Activated naive CD8-positive, alpha-beta T cell (primary cell): ENCODE data around the gene AKR1C2.
"Not testable (repeated sequence)": the region's sequence is repeated elsewhere in the genome, so short reads cannot be mapped to it uniquely, and the experiment has no call there.

Source experiments
- H3K27ac Mint-ChIP-seq: one replicate; pipeline ENCODE4 v1.8.0; 2021; ENCODE audit warnings: mixed read lengths
- H3K27me3 Mint-ChIP-seq: one replicate; pipeline ENCODE4 v1.8.0; 2021; ENCODE audit warnings: mixed read lengths
- H3K36me3 Mint-ChIP-seq: one replicate; pipeline ENCODE4 v1.8.0; 2021; ENCODE audit warnings: mixed read lengths
- H3K4me1 Mint-ChIP-seq: one replicate; pipeline ENCODE4 v1.8.0; 2021; ENCODE audit warnings: low read depth, mixed read lengths
- H3K4me3 Mint-ChIP-seq: one replicate; pipeline ENCODE4 v1.8.0; 2021; ENCODE audit warnings: mild to moderate bottlenecking, mixed read lengths
- H3K9me3 Mint-ChIP-seq: one replicate; pipeline ENCODE4 v1.8.0; 2021; ENCODE audit warnings: low read depth, mixed read lengths

AKR1C2 gene

GRCh38 chr10:4984223-4984622 is 19.4 kb downstream of the AKR1C2 start:
- Mint-ChIP-seq H3K4me3 (no peak overlapping the region), H3K36me3 (no peaks in the 10 kb centered on the region), H3K27ac (no peak overlapping the region), H3K9me3 (no peaks in the 10 kb centered on the region), H3K4me1 (no peaks in the 10 kb centered on the region), H3K27me3 (peaks cover 3% of the 10 kb centered on the region)

GRCh38 chr10:4983615-4984216 is 19.9 kb downstream of the AKR1C2 start:
- Mint-ChIP-seq H3K36me3 (no peaks in the 10 kb centered on the region), H3K4me3 (no peak overlapping the region), H3K4me1 (no peaks in the 10 kb centered on the region), H3K9me3 (no peaks in the 10 kb centered on the region), H3K27ac (no peak overlapping the region), H3K27me3 (peaks cover 3% of the 10 kb centered on the region)

- no peaks in the 10 kb centered on the region for H3K9me3 Mint-ChIP-seq
- H3K4me1 Mint-ChIP-seq = no peaks in the 10 kb centered on the region
- no peaks in the 10 kb centered on the region for H3K36me3 Mint-ChIP-seq
- H3K27ac Mint-ChIP-seq = no peak overlapping the region
- H3K27me3 Mint-ChIP-seq = peaks cover 3% of the 10 kb centered on the region
- H3K4me3 Mint-ChIP-seq = no peak overlapping the region
Observed at GRCh38 chr10:4982764-4983226, 20.9 kb downstream of the AKR1C2 start.

- Mint-ChIP-seq H3K36me3 (no peaks in the 10 kb centered on the region), H3K9me3 (no peaks in the 10 kb centered on the region), H3K4me1 (no peaks in the 10 kb centered on the region), H3K27me3 (peaks cover 3% of the 10 kb centered on the region), H3K4me3 (no peak overlapping the region), H3K27ac (no peak overlapping the region)
Observed at GRCh38 chr10:4981722-4982471, 21.8 kb downstream of the AKR1C2 start.

- H3K27ac Mint-ChIP-seq = no peak overlapping the region
- H3K36me3 Mint-ChIP-seq = peaks cover 3% of the 10 kb centered on the region
- no peaks in the 10 kb centered on the region for H3K4me1 Mint-ChIP-seq
- H3K4me3 Mint-ChIP-seq = no peak overlapping the region
- peaks cover 3% of the 10 kb centered on the region for H3K27me3 Mint-ChIP-seq
- H3K9me3 Mint-ChIP-seq = no peaks in the 10 kb centered on the region
Observed at GRCh38 chr10:4980793-4981192, 22.9 kb downstream of the AKR1C2 start.

GRCh38 chr10:4978870-4979269 is 24.8 kb downstream of the AKR1C2 start:
- peaks cover 3% of the 10 kb centered on the region for H3K36me3 Mint-ChIP-seq
- H3K27me3 Mint-ChIP-seq = peaks cover 3% of the 10 kb centered on the region
- H3K27ac Mint-ChIP-seq = no peak overlapping the region
- H3K9me3 Mint-ChIP-seq = no peaks in the 10 kb centered on the region
- H3K4me1 Mint-ChIP-seq = no peaks in the 10 kb centered on the region
- no peak overlapping the region for H3K4me3 Mint-ChIP-seq

GRCh38 chr10:4977025-4977424 is 26.6 kb downstream of the AKR1C2 start:
- no peaks in the 10 kb centered on the region for H3K9me3 Mint-ChIP-seq
- H3K4me3 Mint-ChIP-seq = no peak overlapping the region
- H3K4me1 Mint-ChIP-seq = no peaks in the 10 kb centered on the region
- no peak overlapping the region for H3K27ac Mint-ChIP-seq
- peaks cover 3% of the 10 kb centered on the region for H3K27me3 Mint-ChIP-seq
- peaks cover 3% of the 10 kb centered on the region for H3K36me3 Mint-ChIP-seq

- H3K9me3 Mint-ChIP-seq, H3K4me3 Mint-ChIP-seq, H3K4me1 Mint-ChIP-seq, H3K36me3 Mint-ChIP-seq, H3K27ac Mint-ChIP-seq, H3K27me3 Mint-ChIP-seq: not testable (repeated sequence)
Observed at GRCh38 chr10:4974400-4974799, 29.3 kb downstream of the AKR1C2 start.

GRCh38 chr10:4973294-4973693 is 30.4 kb downstream of the AKR1C2 start:
- not testable (repeated sequence) for H3K9me3 Mint-ChIP-seq, H3K4me1 Mint-ChIP-seq, H3K27me3 Mint-ChIP-seq, H3K27ac Mint-ChIP-seq, H3K4me3 Mint-ChIP-seq, H3K36me3 Mint-ChIP-seq

GRCh38 chr10:4972369-4973142 is 31.1 kb downstream of the AKR1C2 start:
- H3K4me1 Mint-ChIP-seq, H3K27ac Mint-ChIP-seq, H3K4me3 Mint-ChIP-seq, H3K9me3 Mint-ChIP-seq, H3K36me3 Mint-ChIP-seq, H3K27me3 Mint-ChIP-seq: not testable (repeated sequence)

GRCh38 chr10:4970362-4970761 is 33.3 kb downstream of the AKR1C2 start:
- H3K36me3 Mint-ChIP-seq, H3K27me3 Mint-ChIP-seq, H3K4me3 Mint-ChIP-seq, H3K27ac Mint-ChIP-seq, H3K9me3 Mint-ChIP-seq, H3K4me1 Mint-ChIP-seq: not testable (repeated sequence)

- not testable (repeated sequence) for H3K4me1 Mint-ChIP-seq, H3K4me3 Mint-ChIP-seq, H3K9me3 Mint-ChIP-seq, H3K36me3 Mint-ChIP-seq, H3K27ac Mint-ChIP-seq, H3K27me3 Mint-ChIP-seq
Observed at GRCh38 chr10:4969289-4969688, 34.4 kb downstream of the AKR1C2 start.

GRCh38 chr10:4967189-4967588 is 36.5 kb downstream of the AKR1C2 start:
- H3K4me1 Mint-ChIP-seq, H3K27me3 Mint-ChIP-seq, H3K4me3 Mint-ChIP-seq, H3K27ac Mint-ChIP-seq, H3K9me3 Mint-ChIP-seq, H3K36me3 Mint-ChIP-seq: not testable (repeated sequence)

GRCh38 chr10:4965763-4966162 is 37.9 kb downstream of the AKR1C2 start:
- H3K9me3 Mint-ChIP-seq, H3K4me3 Mint-ChIP-seq: not testable (repeated sequence)

GRCh38 chr10:4963815-4964154 is 39.9 kb downstream of the AKR1C2 start:
- not testable (repeated sequence) for H3K27ac Mint-ChIP-seq, H3K9me3 Mint-ChIP-seq, H3K4me1 Mint-ChIP-seq, H3K27me3 Mint-ChIP-seq, H3K4me3 Mint-ChIP-seq, H3K36me3 Mint-ChIP-seq

More at GRCh38 chr10:4965763-4966162, 37.9 kb downstream of the AKR1C2 start:
- not testable (repeated sequence) for H3K4me1 Mint-ChIP-seq, H3K27me3 Mint-ChIP-seq, H3K27ac Mint-ChIP-seq, H3K36me3 Mint-ChIP-seq
